Activated CD8-positive, alpha-beta T cell treated with anti-CD3 and anti-CD28 coated beads, Interleukin-2, amount 10 ng/mL, durations not matched to agents 7 days and 5 days (primary cell): ENCODE measurements around the gene MOSMO. TPM values are rescaled to one million over a fixed set of nuclear protein-coding genes. Genes with fewer than 3 reads are reported as not detected.
A peak's percentile ranks its signal among the peaks of the same experiment; 100 is the strongest.
"Not testable (repeated sequence)": the region's sequence is repeated elsewhere in the genome, so short reads cannot be mapped to it uniquely, and the experiment has no call there.

Experiments used
- ATAC-seq: fragments of 150-1000 bp; cut with Tn5 transposase; one replicate; pipeline ENCODE4 v1.10.0; 2021; ENCODE audit warnings: moderate library complexity
- CTCF ChIA-PET: fragments of 350-600 bp; sonication (Branson Sonifier 250); formaldehyde crosslinking; loops from one replicate; lab custom pipeline; 2021; ENCODE audit warnings: antibody characterized with exemption; lab: Charles Lee
- POLR2A ChIA-PET: fragments of 350-600 bp; sonication (Branson Sonifier 250); formaldehyde crosslinking; loops from one replicate; lab custom pipeline; 2021; ENCODE audit warnings: antibody characterized with exemption; lab: Charles Lee
- DNase-seq: peaks from one replicate; pipeline ENCODE4 v3.0.0-alpha.2; 2020
- H3K27ac Mint-ChIP-seq: one replicate; pipeline ENCODE4 v1.8.0; 2021; ENCODE audit warnings: mild to moderate bottlenecking, mixed read lengths
- H3K27me3 Mint-ChIP-seq: one replicate; pipeline ENCODE4 v1.8.0; 2021; ENCODE audit warnings: low read depth, mixed read lengths
- H3K36me3 Mint-ChIP-seq: one replicate; pipeline ENCODE4 v1.8.0; 2021; ENCODE audit warnings: low read depth, mixed read lengths
- H3K4me1 Mint-ChIP-seq: one replicate; pipeline ENCODE4 v1.8.0; 2021; ENCODE audit warnings: low read depth, mixed read lengths
- H3K4me3 Mint-ChIP-seq: one replicate; pipeline ENCODE4 v1.8.0; 2021; ENCODE audit warnings: mild to moderate bottlenecking, mixed read lengths
- H3K9me3 Mint-ChIP-seq: one replicate; pipeline ENCODE4 v1.8.0; 2022; ENCODE audit warnings: mixed read lengths; ENCODE audit not compliant: insufficient read depth
- total RNA-seq, 2 experiments: library from RNA; stranded (reverse); gene quantifications; one replicate each; pipeline ENCODE4 v1.2.3, GENCODE V29; 2021

The MOSMO gene
- total RNA-seq, 2 experiments from 2014 or later, result 11.4 to 11.9 TPM

DNA sequence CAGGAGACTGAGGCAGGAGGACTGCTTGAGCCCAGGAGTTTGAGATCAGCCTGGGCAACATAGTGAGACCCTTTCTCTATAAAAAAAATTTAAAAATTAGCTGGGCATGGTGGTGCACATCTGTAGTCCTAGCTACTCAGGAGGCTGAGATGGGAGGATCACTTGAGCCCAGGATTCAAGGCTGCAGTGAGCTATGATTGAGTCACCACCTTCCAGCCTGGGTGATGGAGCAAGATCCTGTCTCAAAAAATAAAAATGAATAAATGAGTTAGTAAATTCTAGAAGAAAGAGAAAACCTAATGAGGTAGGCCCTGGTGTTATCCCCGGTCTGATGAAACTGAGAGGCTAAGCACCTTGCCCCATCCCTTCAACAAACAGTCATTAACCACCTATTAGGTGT is 5.9 kb upstream of the MOSMO start:
- H3K36me3 Mint-ChIP-seq, H3K9me3 Mint-ChIP-seq, H3K4me3 Mint-ChIP-seq, H3K27ac Mint-ChIP-seq, DNase-seq, H3K27me3 Mint-ChIP-seq, ATAC-seq: not testable (repeated sequence)
- POLR2A ChIA-PET, result interaction anchor here (0.6 to 0.8 kb wide), 2 partner anchors 75 to 251 kb away, joined by 3 read pairs; no protein-coding TSS in a partner anchor
- CTCF ChIA-PET, result interaction anchor here (0.6 to 7.9 kb wide), 18 partner anchors 10 to 298 kb away, joined by 3 to 246 read pairs (median 6); no protein-coding TSS in a partner anchor
- H3K4me1 Mint-ChIP-seq, result peaks cover 16% of the 10 kb centered on the region

DNA sequence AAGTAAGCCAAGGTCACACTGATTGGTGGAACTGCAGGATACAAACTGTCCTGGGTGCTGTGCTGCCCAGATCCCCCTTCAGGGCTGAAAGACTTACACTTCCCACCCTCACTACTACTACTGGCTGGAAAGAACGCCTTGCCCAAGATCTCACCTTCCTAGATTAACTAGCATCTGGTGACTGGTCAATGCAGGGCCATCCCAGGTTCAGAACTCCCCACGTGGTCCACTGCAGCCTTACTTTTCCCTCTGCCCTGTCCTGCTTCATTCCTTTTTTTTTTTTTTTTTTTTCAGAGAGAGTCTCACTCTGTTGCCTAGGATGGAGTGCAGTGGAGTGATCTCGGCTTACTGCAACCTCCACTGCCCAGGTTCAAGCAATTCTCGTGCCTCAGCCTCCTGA is 4.7 kb upstream of the MOSMO start:
- H3K4me3 Mint-ChIP-seq, result no peak overlapping the region
- no peak for ATAC-seq
- H3K27ac Mint-ChIP-seq, result no peak overlapping the region
- no peaks in the 10 kb centered on the region for H3K36me3 Mint-ChIP-seq
- ChIA-PET POLR2A (no interaction called here), CTCF (interaction anchor here (0.7 to 8.2 kb wide), 3 partner anchors 12 to 75 kb away, joined by 3 to 246 read pairs (median 139); no protein-coding TSS in a partner anchor)
- H3K4me1 Mint-ChIP-seq, result peaks cover 20% of the 10 kb centered on the region
- DNase-seq, result no peak
- H3K27me3 Mint-ChIP-seq, result peaks cover 2% of the 10 kb centered on the region
- H3K9me3 Mint-ChIP-seq, result no peaks in the 10 kb centered on the region

DNA sequence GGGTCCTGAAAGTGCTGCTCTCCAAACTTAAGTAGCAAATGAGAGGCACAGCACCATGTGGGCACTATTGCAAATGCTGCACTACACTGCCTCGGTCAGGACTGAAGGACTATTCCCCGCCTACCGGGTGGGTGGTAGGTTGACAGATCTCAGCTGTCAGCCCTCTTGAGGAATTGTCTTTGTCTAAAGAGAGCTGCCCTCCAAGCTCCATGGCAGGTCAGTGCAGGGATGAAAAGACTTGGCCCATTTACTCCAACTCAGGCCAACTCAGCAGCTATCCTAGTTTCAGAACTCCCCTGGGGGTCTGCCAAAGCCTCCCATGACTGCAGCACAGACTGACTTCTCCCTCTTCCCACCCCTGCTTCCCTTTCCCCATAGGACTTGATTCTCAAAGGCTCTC is 3.6 kb upstream of the MOSMO start:
- H3K9me3 Mint-ChIP-seq, result no peaks in the 10 kb centered on the region
- H3K27ac Mint-ChIP-seq, result no peak overlapping the region
- H3K27me3 Mint-ChIP-seq, result peaks cover 2% of the 10 kb centered on the region
- no peak for ATAC-seq
- ChIA-PET POLR2A (interaction anchor here (0.6 to 0.7 kb wide), 2 partner anchors 12 to 19 kb away, joined by 3 read pairs; no protein-coding TSS in a partner anchor), CTCF (interaction anchor here (1.5 to 8.2 kb wide), 4 partner anchors 53 to 185 kb away, joined by 3 to 139 read pairs (median 5); no protein-coding TSS in a partner anchor)
- peaks cover 23% of the 10 kb centered on the region for H3K4me1 Mint-ChIP-seq
- no peaks in the 10 kb centered on the region for H3K36me3 Mint-ChIP-seq
- no peak for DNase-seq
- no peak overlapping the region for H3K4me3 Mint-ChIP-seq

DNA sequence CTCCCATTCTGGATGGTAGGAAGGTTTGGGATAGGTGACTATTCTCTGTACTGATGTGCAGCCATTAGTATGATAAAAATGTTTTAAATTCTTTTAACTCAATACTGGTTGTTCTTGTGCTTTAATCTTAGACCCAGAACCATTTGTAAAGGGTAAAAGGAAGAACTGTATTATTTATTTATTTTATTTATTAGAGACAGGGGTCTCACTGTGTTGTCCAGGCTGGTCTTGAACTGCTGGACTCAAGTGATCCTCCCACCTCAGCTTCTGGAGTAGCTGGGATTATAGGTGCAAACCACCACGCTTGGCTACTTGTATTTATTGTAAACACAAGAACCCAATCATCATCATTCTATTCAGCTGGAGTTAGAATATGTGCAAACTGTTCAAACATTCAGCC is 2.2 kb upstream of the MOSMO start:
- CTCF ChIA-PET, result interaction anchor here (4.2 to 8.2 kb wide), 2 partner anchors 72 to 183 kb away, joined by 37 to 139 read pairs; no protein-coding TSS in a partner anchor
- POLR2A ChIA-PET, result no interaction called here
- H3K36me3 Mint-ChIP-seq, result peaks cover 2% of the 10 kb centered on the region

GRCh38 chr16:22006636-22007035 is 1.3 kb upstream of the MOSMO start:
- DNase-seq (no peak), ATAC-seq (no peak)
- no peaks in the 10 kb centered on the region for H3K9me3 Mint-ChIP-seq
- POLR2A ChIA-PET, result interaction anchor here (0.5 to 1.7 kb wide), 2 partner anchors 173 to 183 kb away, joined by 3 to 7 read pairs; no protein-coding TSS in a partner anchor
- H3K36me3 Mint-ChIP-seq, result peaks cover 5% of the 10 kb centered on the region
- no peak overlapping the region for H3K27ac Mint-ChIP-seq
- H3K4me3 Mint-ChIP-seq, result peak overlapping the region; percentile 78
- H3K4me1 Mint-ChIP-seq, result peaks cover 28% of the 10 kb centered on the region
- peaks cover 2% of the 10 kb centered on the region for H3K27me3 Mint-ChIP-seq
- CTCF ChIA-PET, result interaction anchor here (1.4 to 8.2 kb wide), 4 partner anchors 8 to 182 kb away, joined by 4 to 139 read pairs (median 24); no protein-coding TSS in a partner anchor

More for the DNA sequence above, 2.2 kb upstream of the MOSMO start:
- no peak for DNase-seq
- Mint-ChIP-seq H3K27me3 (peaks cover 2% of the 10 kb centered on the region), H3K4me1 (peaks cover 29% of the 10 kb centered on the region), H3K4me3 (no peak overlapping the region), H3K9me3 (no peaks in the 10 kb centered on the region), H3K27ac (no peak overlapping the region)
- ATAC-seq, result no peak

GRCh38 chr16:22007159-22007508 is 777 bp upstream of the MOSMO start:
- no peak for ATAC-seq
- ChIA-PET POLR2A (interaction anchor here (0.7 to 1.7 kb wide), 2 partner anchors 182 to 187 kb away, joined by 4 to 7 read pairs; no protein-coding TSS in a partner anchor), CTCF (interaction anchor here (0.7 to 8.2 kb wide), 7 partner anchors 8 to 290 kb away, joined by 3 to 139 read pairs (median 4); partner anchors contain the start of gene POLR3E)

GRCh38 chr16:22008215-22009059 is 526 bp downstream of the MOSMO start:
- Mint-ChIP-seq H3K27me3 (peaks cover 2% of the 10 kb centered on the region), H3K36me3 (peaks cover 5% of the 10 kb centered on the region), H3K4me1 (peaks cover 28% of the 10 kb centered on the region), H3K27ac (peak overlapping the region; percentile 80), H3K9me3 (no peaks in the 10 kb centered on the region), H3K4me3 (peak overlapping the region; percentile 82)
- ChIA-PET POLR2A (interaction anchor here (0.6 to 1.9 kb wide), 5 partner anchors 69 to 290 kb away, joined by 3 to 7 read pairs (median 5); no protein-coding TSS in a partner anchor), CTCF (interaction anchor here (0.8 to 8.2 kb wide), 16 partner anchors 8 to 180 kb away, joined by 3 to 139 read pairs (median 4); partner anchors contain the start of gene PDZD9)
- ATAC-seq, result peak; percentile 47
- peak; percentile 35 for DNase-seq

More at GRCh38 chr16:22007159-22007508, 777 bp upstream of the MOSMO start:
- Mint-ChIP-seq H3K9me3 (no peaks in the 10 kb centered on the region), H3K4me1 (peaks cover 28% of the 10 kb centered on the region), H3K27ac (peak overlapping the region; percentile 82), H3K36me3 (peaks cover 5% of the 10 kb centered on the region), H3K27me3 (peaks cover 2% of the 10 kb centered on the region), H3K4me3 (peak overlapping the region; percentile 78)
- DNase-seq, result no peak

- POLR2A ChIA-PET, result no interaction called here
- Mint-ChIP-seq H3K27me3 (peaks cover 2% of the 10 kb centered on the region), H3K9me3 (no peaks in the 10 kb centered on the region), H3K4me1 (peaks cover 40% of the 10 kb centered on the region), H3K36me3 (peaks cover 5% of the 10 kb centered on the region), H3K4me3 (no peak overlapping the region), H3K27ac (no peak overlapping the region)
- DNase-seq (no peak), ATAC-seq (no peak)
- CTCF ChIA-PET, result interaction anchor here (0.5 to 8.2 kb wide), 3 partner anchors 30 to 178 kb away, joined by 3 to 139 read pairs (median 5); no protein-coding TSS in a partner anchor
Measured at GRCh38 chr16:22010902-22011301, 3.0 kb downstream of the MOSMO start.

GRCh38 chr16:22012241-22012640 is 4.3 kb downstream of the MOSMO start:
- peaks cover 5% of the 10 kb centered on the region for H3K36me3 Mint-ChIP-seq
- POLR2A ChIA-PET, result no interaction called here
- no peak for ATAC-seq
- H3K27ac Mint-ChIP-seq, result no peak overlapping the region
- no peak for DNase-seq
- CTCF ChIA-PET, result interaction anchor here (0.7 to 3.4 kb wide), 4 partner anchors 10 to 176 kb away, joined by 3 to 17 read pairs (median 6); no protein-coding TSS in a partner anchor
- H3K27me3 Mint-ChIP-seq, result no peaks in the 10 kb centered on the region
- no peaks in the 10 kb centered on the region for H3K9me3 Mint-ChIP-seq
- peaks cover 34% of the 10 kb centered on the region for H3K4me1 Mint-ChIP-seq
- H3K4me3 Mint-ChIP-seq, result no peak overlapping the region

DNA sequence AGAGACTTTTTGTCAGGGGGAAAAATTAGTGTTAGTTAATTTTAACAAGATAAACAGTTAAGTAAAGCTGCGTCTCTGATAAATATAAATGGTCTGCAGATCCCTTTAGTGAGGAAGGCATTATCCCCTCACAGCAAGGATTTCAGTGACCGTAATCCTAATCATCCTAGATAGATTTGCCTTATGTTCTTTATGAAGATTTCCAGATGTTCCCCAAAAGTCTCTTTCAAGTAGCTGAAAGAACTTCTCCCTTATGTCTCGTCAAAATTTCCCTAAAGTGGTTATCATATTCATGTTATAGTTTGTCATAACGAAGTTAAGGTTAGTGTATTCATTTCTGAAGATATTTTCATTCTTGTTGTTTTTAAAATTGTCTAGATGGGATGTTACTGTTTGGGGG is 5.6 kb downstream of the MOSMO start:
- H3K36me3 Mint-ChIP-seq, result peaks cover 5% of the 10 kb centered on the region
- no peaks in the 10 kb centered on the region for H3K9me3 Mint-ChIP-seq
- ATAC-seq (no peak), DNase-seq (no peak)
- peaks cover 31% of the 10 kb centered on the region for H3K4me1 Mint-ChIP-seq
- no peak overlapping the region for H3K4me3 Mint-ChIP-seq
- ChIA-PET POLR2A (no interaction called here), CTCF (interaction anchor here (0.7 to 3.4 kb wide), 3 partner anchors 33 to 1487 kb away, joined by 3 to 17 read pairs (median 3); no protein-coding TSS in a partner anchor)
- no peaks in the 10 kb centered on the region for H3K27me3 Mint-ChIP-seq
- H3K27ac Mint-ChIP-seq, result no peak overlapping the region

GRCh38 chr16:22014271-22014873 is 6.5 kb downstream of the MOSMO start:
- CTCF ChIA-PET, result interaction anchor here (3.4 kb wide), 1 partner anchor 64 kb away, joined by 17 read pairs; no protein-coding TSS in a partner anchor
- peaks cover 5% of the 10 kb centered on the region for H3K36me3 Mint-ChIP-seq
- POLR2A ChIA-PET, result no interaction called here
- ATAC-seq, result no peak
- H3K27ac Mint-ChIP-seq, result no peak overlapping the region
- DNase-seq, result no peak
- H3K27me3 Mint-ChIP-seq, result no peaks in the 10 kb centered on the region
- peaks cover 26% of the 10 kb centered on the region for H3K4me1 Mint-ChIP-seq
- H3K4me3 Mint-ChIP-seq, result no peak overlapping the region
- no peaks in the 10 kb centered on the region for H3K9me3 Mint-ChIP-seq
